GM10266 (cell line): Measurements from ENCODE around the gene ATE1.

Experiments used
- DNase-seq: peaks from one replicate; pipeline ENCODE4 v3.0.0; 2012; ENCODE audit errors: extremely low spot score
- CTCF ChIP-seq: IDR thresholded peaks from 2 replicates; pipeline ENCODE4 v1.5.1; 2012; ENCODE audit warnings: mild to moderate bottlenecking, low read depth; ENCODE audit not compliant: control insufficient read depth, insufficient read depth; ENCODE audit errors: missing control alignments

ATE1 gene

DNA sequence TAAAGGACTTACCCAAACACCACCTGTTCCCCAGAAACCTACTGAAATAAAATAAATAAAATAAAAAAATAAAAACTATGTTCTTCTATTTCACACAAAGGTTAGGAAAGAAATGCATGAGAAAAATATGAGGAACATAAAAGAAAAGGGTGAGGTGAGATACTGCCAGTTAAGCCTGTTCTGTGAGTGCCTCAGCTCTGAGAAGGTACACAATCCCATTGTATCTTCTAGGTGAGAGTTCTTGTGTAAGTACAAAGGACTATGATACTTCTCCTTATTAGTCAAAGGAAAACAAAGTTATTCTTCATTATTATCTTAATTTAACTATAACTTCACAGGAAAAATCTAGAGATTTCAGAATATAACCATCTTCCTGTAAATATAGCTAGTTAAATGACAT is 86.0 kb downstream of the ATE1 start:
- TF ChIP-seq CTCF, result no peak
- DNase-seq, result no peak

DNA sequence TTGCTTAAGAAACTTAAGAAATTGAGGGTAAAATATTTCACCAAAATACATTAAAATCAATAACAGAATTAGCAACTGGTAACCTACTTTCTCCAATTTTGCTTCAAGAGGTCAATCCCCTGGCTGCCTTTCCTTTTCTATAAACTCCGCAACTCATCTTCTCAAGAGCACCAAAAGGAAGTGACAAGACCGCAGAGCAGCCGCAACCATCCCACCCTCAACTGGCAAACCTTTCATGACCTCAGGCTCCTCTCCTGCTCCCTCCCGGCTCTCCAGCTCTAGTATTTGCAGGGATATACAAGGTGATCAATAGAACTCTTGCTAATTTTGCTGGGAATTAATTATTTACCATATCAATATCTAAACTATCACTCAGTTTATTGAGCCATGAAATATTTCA is 88.9 kb downstream of the ATE1 start:
- no peak for TF ChIP-seq CTCF
- no peak for DNase-seq

DNA sequence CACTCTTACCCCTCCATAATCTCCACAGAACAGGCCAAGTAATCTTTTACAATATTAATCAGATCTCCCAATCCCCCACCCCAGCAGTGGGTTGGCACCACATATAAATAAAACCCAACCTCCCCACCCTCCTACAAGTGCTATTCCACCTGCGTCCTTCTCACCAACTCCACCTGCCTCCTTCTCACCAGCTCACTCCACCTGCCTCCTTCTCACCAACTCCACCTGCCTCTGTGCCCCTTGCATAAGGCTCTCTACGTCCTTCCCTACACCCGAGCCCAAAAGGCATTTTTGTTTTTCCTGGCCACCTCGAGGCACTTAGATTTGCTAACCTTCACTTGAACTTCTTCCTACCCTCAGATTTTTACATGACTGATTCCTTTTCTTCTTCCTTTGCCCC is 89.7 kb downstream of the ATE1 start:
- TF ChIP-seq CTCF, result no peak
- no peak for DNase-seq

DNA sequence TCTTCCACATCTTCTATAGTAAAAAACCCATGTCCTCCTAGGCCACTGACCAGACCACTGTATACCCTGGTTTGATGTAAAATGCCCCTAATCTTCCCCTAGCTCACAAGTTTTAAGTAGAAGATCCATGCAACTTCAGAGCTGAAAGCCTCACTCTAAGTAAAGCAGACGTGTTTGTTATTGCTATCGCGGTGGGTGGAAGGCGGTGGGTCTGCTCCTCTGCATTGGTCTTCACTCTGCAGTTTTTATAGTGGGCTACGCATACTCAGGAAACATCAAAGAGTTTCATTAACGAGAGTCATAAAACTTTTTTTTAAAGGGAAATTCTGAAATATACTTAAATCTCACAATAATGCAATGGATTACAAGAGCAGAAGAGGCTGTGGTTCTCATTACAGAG is 91.7 kb downstream of the ATE1 start:
- no peak for TF ChIP-seq CTCF
- DNase-seq, result no peak

GRCh38 chr10:121835376-121835775 is 92.5 kb downstream of the ATE1 start:
- no peak for DNase-seq
- no peak for TF ChIP-seq CTCF

DNA sequence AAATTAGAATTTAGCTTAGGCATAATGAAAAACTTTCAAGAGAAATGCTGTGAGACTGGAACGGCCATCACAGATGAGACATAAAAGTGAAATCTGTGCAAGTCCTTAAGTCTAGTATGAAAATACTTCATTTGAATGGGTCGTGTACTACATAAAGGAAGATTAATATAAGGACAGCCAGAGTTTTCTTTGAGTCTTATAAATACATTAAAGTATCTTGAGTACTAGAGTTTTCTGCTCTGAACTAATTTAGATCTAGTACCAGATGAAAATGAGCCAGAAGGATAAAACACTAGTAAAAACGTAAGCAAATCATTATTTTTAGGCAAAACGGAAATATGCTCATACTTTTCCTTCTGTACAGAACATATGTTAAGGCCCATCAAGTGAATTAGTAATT is 93.1 kb downstream of the ATE1 start:
- no peak for TF ChIP-seq CTCF
- DNase-seq, result no peak

DNA sequence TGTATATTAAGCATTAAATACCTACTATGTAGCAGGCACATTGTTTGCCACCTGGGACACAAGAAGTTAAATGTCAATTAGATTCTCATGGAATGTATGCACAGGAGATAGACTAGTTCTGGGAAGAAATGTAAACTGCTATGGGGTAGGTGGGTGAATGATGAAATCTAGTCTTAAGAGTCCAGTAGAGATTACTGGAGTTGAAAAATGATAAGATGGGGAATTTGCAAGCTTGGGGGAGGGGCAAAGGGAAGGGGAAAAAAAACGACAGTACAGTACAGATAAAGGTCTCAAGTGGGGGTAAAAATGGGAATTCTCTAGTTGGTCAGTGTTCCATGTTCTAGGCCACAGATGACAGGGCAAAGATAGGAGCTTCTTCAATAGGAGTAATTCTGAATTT is 94.4 kb downstream of the ATE1 start:
- TF ChIP-seq CTCF, result no peak
- no peak for DNase-seq
